ENCODE measurements around the gene LY86. TPM values are rescaled to one million over a fixed set of nuclear protein-coding genes. Genes with fewer than 3 reads are reported as not detected.

Gene LY86
- total and polyA plus RNA-seq, 9 donors: 1.3 to 13.8 (median 2.3) TPM

GRCh38 chr6:6639572-6639971 lies 51.1 kb downstream of the LY86 start:
- intact Hi-C loops (cut with DNase I): no loop called here
- Histone ChIP-seq H3K27ac (no peak overlapping the region), H3K27me3 (no peaks in the 10 kb centered on the region), H3K9me3 (no peaks in the 10 kb centered on the region), H3K4me1 (ENCODE audit: insufficient read depth) (no peaks in the 10 kb centered on the region), H3K36me3 (no peaks in the 10 kb centered on the region), H3K4me3 (no peak overlapping the region)
- no peak for DNase-seq
- no peak for TF ChIP-seq POLR2A (IDR thresholded peaks at IDR 0.05)
- no peak for TF ChIP-seq CTCF (IDR thresholded peaks at IDR 0.05)
- no peak for TF ChIP-seq EP300 (IDR thresholded peaks at IDR 0.05)
- WGBS, 3 donors: 95 to 98% (median 97%) methylated on average over 4 of the region's 4 CpGs

GRCh38 chr6:6640926-6641325 lies 52.4 kb downstream of the LY86 start:
- no peaks in the 10 kb centered on the region for H3K36me3 ChIP-seq
- no peak overlapping the region for H3K4me3 ChIP-seq
- H3K27me3 ChIP-seq: no peaks in the 10 kb centered on the region
- no peak overlapping the region for H3K27ac ChIP-seq
- intact Hi-C loops (cut with DNase I): no loop called here
- TF ChIP-seq CTCF (IDR thresholded peaks at IDR 0.05): no peak
- no peak for TF ChIP-seq EP300 (IDR thresholded peaks at IDR 0.05)
- TF ChIP-seq POLR2A (IDR thresholded peaks at IDR 0.05): no peak
- 43 to 66% (median 60%) methylated on average over 4 of the region's 4 CpGs for WGBS, 3 donors
- no peaks in the 10 kb centered on the region for H3K4me1 ChIP-seq (ENCODE audit: insufficient read depth)
- DNase-seq: no peak
- no peaks in the 10 kb centered on the region for H3K9me3 ChIP-seq

- no peak for TF ChIP-seq CTCF (IDR thresholded peaks at IDR 0.05)
- no peaks in the 10 kb centered on the region for H3K4me1 ChIP-seq (ENCODE audit: insufficient read depth)
- intact Hi-C loops (cut with DNase I): no loop called here
- no peak overlapping the region for H3K4me3 ChIP-seq
- 93 to 95% (median 95%) methylated on average over 8 of the region's 8 CpGs for WGBS, 3 donors
- no peaks in the 10 kb centered on the region for H3K27me3 ChIP-seq
- no peaks in the 10 kb centered on the region for H3K36me3 ChIP-seq
- H3K27ac ChIP-seq: no peak overlapping the region
- no peak for DNase-seq
- no peaks in the 10 kb centered on the region for H3K9me3 ChIP-seq
These were observed 54.9 kb downstream of the LY86 start for GRCh38 chr6:6643398-6643797.

- TF ChIP-seq CTCF (IDR thresholded peaks at IDR 0.05): no peak
- no peak for TF ChIP-seq EP300 (IDR thresholded peaks at IDR 0.05)
- intact Hi-C loops (cut with DNase I): no loop called here
These were observed 56.9 kb downstream of the LY86 start for GRCh38 chr6:6645261-6645917.

More at GRCh38 chr6:6645261-6645917, 56.9 kb downstream of the LY86 start:
- Histone ChIP-seq H3K4me1 (ENCODE audit: insufficient read depth) (no peaks in the 10 kb centered on the region), H3K4me3 (no peak overlapping the region), H3K9me3 (no peaks in the 10 kb centered on the region), H3K27ac (no peak overlapping the region), H3K36me3 (no peaks in the 10 kb centered on the region), H3K27me3 (no peaks in the 10 kb centered on the region)
- 70 to 90% (median 89%) methylated on average over 3 of the region's 3 CpGs for WGBS, 3 donors
- no peak for DNase-seq
